Endothelial cell of umbilical vein (primary cell): ENCODE results near the gene EPS15. TPM values are rescaled to one million over a fixed set of nuclear protein-coding genes. Genes with fewer than 3 reads are reported as not detected.

Experiments used
- BruUV-seq: library from RNA; stranded (reverse); fragments of 400-500 nt; replicated peaks from 2 replicates; lab custom pipeline; 2021; lab: Mats Ljungman, UMichigan
- CTCF ChIA-PET: fragments of 300-600, 350-600 bp; sonication (Branson Sonifier 250); formaldehyde crosslinking; loops from one replicate; lab custom pipeline; 2021; ENCODE audit warnings: antibody characterized with exemption, inconsistent platforms; lab: Charles Lee
- POLR2A ChIA-PET: fragments of 300-600, 350-600 bp; sonication (Branson Sonifier 250); formaldehyde crosslinking; loops from one replicate; lab custom pipeline; 2021; ENCODE audit warnings: antibody characterized with exemption, inconsistent platforms; lab: Charles Lee
- DNase-seq: peaks from one replicate; pipeline ENCODE4 v3.0.0-alpha.2; 2011; ENCODE audit warnings: low read depth, low spot score
- FAIRE-seq: peaks from 2 replicates; lab custom pipeline; 2011; peaks lifted over from hg19 to GRCh38; lab: Jason Lieb, UNC
- H2AFZ ChIP-seq: 2 replicates; pipeline ENCODE4 v1.6.0; 2012; ENCODE audit warnings: low read depth, low read length, control low read depth, inconsistent platforms
- H3K27ac ChIP-seq: 2 replicates; pipeline ENCODE4 v1.5.1; 2011; ENCODE audit warnings: low read depth, mild to moderate bottlenecking, control low read depth, low read length, moderate library complexity; ENCODE audit not compliant: insufficient read depth
- H3K27me3 ChIP-seq, 2 experiments: 2 replicates each; pipeline versions ENCODE4 v1.6.0 to v1.6.1; 2011; ENCODE audit warnings: low read length in 2 of 2, mixed read lengths in 1 of 2; ENCODE audit not compliant: control insufficient read depth in 2 of 2, insufficient read depth in 2 of 2
- H3K36me3 ChIP-seq, 2 experiments: 2 replicates in 1 of 2; 3 replicates in 1 of 2; pipeline ENCODE4 v1.5.1; 2011; ENCODE audit warnings: low read length in 2 of 2, mild to moderate bottlenecking in 1 of 2, moderate library complexity in 1 of 2; ENCODE audit not compliant: control insufficient read depth in 2 of 2, insufficient read depth in 2 of 2; ENCODE audit errors: extremely low read depth in 1 of 2
- H3K4me1 ChIP-seq: 3 replicates; pipeline ENCODE4 v1.5.1; 2011; ENCODE audit warnings: mild to moderate bottlenecking, low read length; ENCODE audit not compliant: control insufficient read depth, insufficient read depth; ENCODE audit errors: extremely low read depth
- H3K4me2 ChIP-seq: 2 replicates; pipeline ENCODE4 v1.6.1; 2011; ENCODE audit warnings: low read length, control low read depth, mixed read lengths; ENCODE audit not compliant: insufficient read depth
- H3K4me3 ChIP-seq, 3 experiments: fragments of 200-600 bp in 1 of 3; sonication (generic), shearing (Covaris generic) in 1 of 3; replicated peaks in 1 of 3; 2 replicates each; pipeline ENCODE4 v1.5.1; 2011 to 2016; ENCODE audit warnings: control low read depth in 3 of 3, low read length in 3 of 3, mild to moderate bottlenecking in 2 of 3, inconsistent platforms in 1 of 3, low read depth in 1 of 3, moderate library complexity in 1 of 3; ENCODE audit not compliant: insufficient read depth in 1 of 3
- H3K79me2 ChIP-seq: 2 replicates; pipeline ENCODE4 v1.6.0; 2012; ENCODE audit warnings: low read length, inconsistent platforms; ENCODE audit not compliant: control insufficient read depth, insufficient read depth
- H3K9ac ChIP-seq: replicated peaks from 2 replicates; pipeline ENCODE3; 2011; ENCODE audit warnings: low read length, control low read depth; ENCODE audit not compliant: insufficient read depth; ENCODE audit errors: extremely low read depth
- H3K9me1 ChIP-seq: replicated peaks from 3 replicates; pipeline ENCODE4 v1.6.0; 2011; ENCODE audit warnings: mild to moderate bottlenecking, low read length; ENCODE audit not compliant: control insufficient read depth, insufficient read depth; ENCODE audit errors: extremely low read depth
- H3K9me3 ChIP-seq: replicated peaks from 2 replicates; pipeline ENCODE4 v1.5.1; 2012; ENCODE audit warnings: low read length, inconsistent platforms; ENCODE audit not compliant: control insufficient read depth, insufficient read depth
- H4K20me1 ChIP-seq: replicated peaks from 2 replicates; pipeline ENCODE3; 2011; ENCODE audit warnings: mild to moderate bottlenecking, low read length; ENCODE audit not compliant: control insufficient read depth, insufficient read depth; ENCODE audit errors: extremely low read depth
- CTCF ChIP-seq, 2 donors: IDR thresholded peaks; 1 replicate in 1 of 2; 2 replicates in 1 of 2; pipeline ENCODE4 v1.5.1; 2011; ENCODE audit warnings: low read length in 2 of 2, mild to moderate bottlenecking in 2 of 2, moderate library complexity in 2 of 2, control low read depth in 1 of 2, inconsistent platforms in 1 of 2, low read depth in 1 of 2; ENCODE audit not compliant: insufficient read depth in 1 of 2; ENCODE audit errors: extremely low read depth in 1 of 2
- EZH2 ChIP-seq: IDR thresholded peaks from 2 replicates; pipeline ENCODE4 v1.6.1; 2012; ENCODE audit warnings: borderline replicate concordance, low read depth, mild to moderate bottlenecking, moderate library complexity, low read length, inconsistent platforms; ENCODE audit not compliant: severe bottlenecking
- FOS ChIP-seq: IDR thresholded peaks from 2 replicates; pipeline ENCODE4 v1.6.1; 2011; ENCODE audit warnings: mild to moderate bottlenecking, low read length, moderate library complexity, borderline replicate concordance; ENCODE audit not compliant: insufficient read depth
- GATA2 ChIP-seq: IDR thresholded peaks from 2 replicates; pipeline ENCODE4 v1.7.0; 2011; ENCODE audit warnings: low read depth, mild to moderate bottlenecking, moderate library complexity, mixed read lengths, low read length; ENCODE audit not compliant: insufficient read length, insufficient read depth
- JUN ChIP-seq: IDR thresholded peaks from 2 replicates; pipeline ENCODE4 v1.6.1; 2011; ENCODE audit warnings: borderline replicate concordance, low read depth; ENCODE audit not compliant: insufficient read length, insufficient read depth
- MYC ChIP-seq: IDR thresholded peaks from one replicate; pipeline ENCODE4 v1.6.1; 2011; ENCODE audit warnings: mild to moderate bottlenecking, low read depth, low read length
- POLR2A ChIP-seq: IDR thresholded peaks from 2 replicates; pipeline ENCODE4 v1.6.1; 2012; ENCODE audit warnings: low read depth, mild to moderate bottlenecking, control low read depth, low read length
- POLR2AphosphoS5 ChIP-seq: IDR thresholded peaks from 2 replicates; pipeline ENCODE4 v1.6.1; 2012; ENCODE audit warnings: low read depth, mild to moderate bottlenecking, control low read depth, low read length, moderate library complexity; ENCODE audit not compliant: insufficient read depth
- dilution Hi-C: fragments of 300-500 bp; cut with MboI; formaldehyde crosslinking; loops from one replicate; pipeline ENCODE4 v1.15.0; 2019; ENCODE audit warnings: low sequenced_read_pairs; ENCODE audit not compliant: extremely low pct_ligation_motif_present
- intact Hi-C: fragments of 100-400 bp; cut with micrococcal nuclease; formaldehyde crosslinking; loops from one replicate; pipeline ENCODE4 v1.10.0; 2022
- polyA plus RNA-seq, 4 experiments: library from polyadenylated mRNA; depleted of rRNA in 3 of 4; stranded (reverse) in 3 of 4; unstranded in 1 of 4; fragments of >200 nt; gene quantifications; 2 replicates each; pipeline versions ENCODE4 v1.2.1 to v1.2.3, GENCODE V29; 2011 to 2012; ENCODE audit warnings: missing spikeins in 1 of 4
- total RNA-seq: library from RNA; stranded (reverse); gene quantifications from 2 replicates; pipeline ENCODE4 v1.2.3, GENCODE V29; 2021
- TF ChIP-seq, protein P1 (sequence below): IDR thresholded peaks from 2 replicates; pipeline ENCODE4 v1.6.1; 2011; ENCODE audit not compliant: insufficient read depth, insufficient read length

EPS15 gene
- total and polyA plus RNA-seq, 2 donors (not counting 3 experiments of a cell fraction or from before 2014, with no cell fraction given) = 15.4 to 44.8 TPM

DNA sequence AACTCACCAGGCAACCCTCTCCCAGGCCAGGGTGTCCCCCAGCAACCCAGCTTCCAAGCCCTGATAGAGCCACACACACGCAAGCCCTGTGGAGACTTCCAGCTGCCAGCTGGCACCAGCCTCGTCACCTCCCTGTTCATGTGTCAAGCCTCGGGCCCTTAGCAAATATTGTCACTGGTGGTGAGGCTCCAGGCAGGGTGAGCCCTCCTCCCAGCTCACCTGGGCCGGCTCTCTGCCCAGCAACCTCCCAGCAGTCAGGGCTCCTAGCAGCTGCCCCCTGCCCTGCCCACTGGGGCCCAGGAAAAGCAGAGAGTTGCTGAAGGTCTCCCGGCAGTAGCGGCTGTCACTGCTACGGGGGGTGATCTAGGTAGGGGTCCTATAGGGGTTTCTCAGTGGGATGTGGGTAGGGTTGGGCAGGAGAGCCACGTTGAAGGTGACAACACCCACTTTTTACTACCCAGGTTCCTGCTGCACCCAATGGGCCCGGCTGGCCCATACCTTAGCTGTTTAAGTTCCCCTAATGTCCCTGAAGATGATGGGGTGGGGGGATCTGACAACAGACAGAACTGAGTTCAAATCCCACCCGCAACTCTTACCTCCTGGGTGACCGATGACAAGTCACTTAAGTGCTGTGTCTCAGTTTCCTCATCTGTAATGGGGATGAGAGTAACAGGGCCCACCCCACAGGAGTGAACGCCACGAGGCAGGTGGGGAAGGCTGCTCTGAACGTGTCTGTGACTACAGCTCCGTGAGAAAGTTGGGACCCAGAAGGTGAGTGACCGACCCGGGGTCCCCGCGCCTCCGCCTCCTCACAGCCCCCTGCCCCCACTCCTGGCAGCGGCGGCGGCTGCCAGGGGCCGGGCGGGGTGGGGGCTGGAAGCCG, 189.4 kb downstream of the EPS15 start:
- Histone ChIP-seq H3K27me3 (peaks cover 0 to 2% of the 10 kb centered on the region in 2 experiments), H3K9me1 (no peaks in the 10 kb centered on the region), H2AFZ (peak overlapping the region; percentile 7), H3K36me3 (no peaks in the 10 kb centered on the region), H3K4me3 (peak overlapping the region in 1 of 3 experiments; percentile 49), H3K9me3 (no peaks in the 10 kb centered on the region), H3K9ac (no peak overlapping the region), H3K4me1 (peaks cover 5% of the 10 kb centered on the region), H3K79me2 (no peaks in the 10 kb centered on the region), H4K20me1 (no peaks in the 10 kb centered on the region), H3K4me2 (peak overlapping the region; percentile 1), H3K27ac (no peak overlapping the region)
- no peak for TF ChIP-seq FOS
- CTCF ChIA-PET = no interaction called here
- DNase-seq (no peak), FAIRE-seq (no peak)
- intact Hi-C loops (loop anchor here (2.0 kb wide), 1 partner anchor 17 kb away; no protein-coding TSS in a partner anchor), dilution Hi-C loops (no loop called here)
- POLR2A ChIA-PET = no interaction called here
- no TSS peak for BruUV-seq

GRCh38 chr1:51328926-51329325, 190.1 kb downstream of the EPS15 start:
- no TSS peak for BruUV-seq
- intact Hi-C loops = no loop called here
- FAIRE-seq = no peak
- Histone ChIP-seq H3K9me1 (no peaks in the 10 kb centered on the region), H3K4me2 (no peak overlapping the region), H4K20me1 (no peaks in the 10 kb centered on the region), H3K36me3 (no peaks in the 10 kb centered on the region), H2AFZ (no peak overlapping the region), H3K4me1 (peaks cover 5% of the 10 kb centered on the region), H3K79me2 (no peaks in the 10 kb centered on the region), H3K27ac (no peak overlapping the region), H3K4me3 (no peak overlapping the region), H3K9ac (no peak overlapping the region), H3K27me3 (peaks cover 0 to 2% of the 10 kb centered on the region in 2 experiments), H3K9me3 (no peaks in the 10 kb centered on the region)
- TF ChIP-seq POLR2A (no peak), EZH2 (no peak), POLR2AphosphoS5 (no peak), JUN (no peak), CTCF (IDR thresholded peaks at IDR 0.05; ENCODE audit: extremely low read depth in 1 of 2, insufficient read depth in 1 of 2, low read depth in 1 of 2, low read length in 2 of 2) (no peak), GATA2 (no peak), MYC (no peak), FOS (no peak)
- TF ChIP-seq, protein P1, sequence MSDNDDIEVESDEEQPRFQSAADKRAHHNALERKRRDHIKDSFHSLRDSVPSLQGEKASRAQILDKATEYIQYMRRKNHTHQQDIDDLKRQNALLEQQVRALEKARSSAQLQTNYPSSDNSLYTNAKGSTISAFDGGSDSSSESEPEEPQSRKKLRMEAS = no peak
- no peak for DNase-seq
- POLR2A ChIA-PET = no interaction called here
- CTCF ChIA-PET = no interaction called here
- dilution Hi-C loops = no loop called here
